Endothelial cell of umbilical vein (primary cell): ENCODE data around the gene CLDND2. TPM values are rescaled to one million over a fixed set of nuclear protein-coding genes. Genes with fewer than 3 reads are reported as not detected.

Experiments used
- BruUV-seq: library from RNA; stranded (reverse); fragments of 400-500 nt; replicated peaks from 2 replicates; lab custom pipeline; 2021; lab: Mats Ljungman, UMichigan
- CTCF ChIA-PET: fragments of 300-600, 350-600 bp; sonication (Branson Sonifier 250); formaldehyde crosslinking; loops from one replicate; lab custom pipeline; 2021; ENCODE audit warnings: antibody characterized with exemption, inconsistent platforms; lab: Charles Lee
- POLR2A ChIA-PET: fragments of 300-600, 350-600 bp; sonication (Branson Sonifier 250); formaldehyde crosslinking; loops from one replicate; lab custom pipeline; 2021; ENCODE audit warnings: antibody characterized with exemption, inconsistent platforms; lab: Charles Lee
- DNase-seq: peaks from one replicate; pipeline ENCODE4 v3.0.0-alpha.2; 2011; ENCODE audit warnings: low read depth, low spot score
- FAIRE-seq: peaks from 2 replicates; lab custom pipeline; 2011; peaks lifted over from hg19 to GRCh38; lab: Jason Lieb, UNC
- H2AFZ ChIP-seq: 2 replicates; pipeline ENCODE4 v1.6.0; 2012; ENCODE audit warnings: low read depth, low read length, control low read depth, inconsistent platforms
- H3K27ac ChIP-seq: 2 replicates; pipeline ENCODE4 v1.5.1; 2011; ENCODE audit warnings: low read depth, mild to moderate bottlenecking, control low read depth, low read length, moderate library complexity; ENCODE audit not compliant: insufficient read depth
- H3K27me3 ChIP-seq, 2 experiments: 2 replicates each; pipeline versions ENCODE4 v1.6.0 to v1.6.1; 2011; ENCODE audit warnings: low read length in 2 of 2, mixed read lengths in 1 of 2; ENCODE audit not compliant: control insufficient read depth in 2 of 2, insufficient read depth in 2 of 2
- H3K36me3 ChIP-seq, 2 experiments: 2 replicates in 1 of 2; 3 replicates in 1 of 2; pipeline ENCODE4 v1.5.1; 2011; ENCODE audit warnings: low read length in 2 of 2, mild to moderate bottlenecking in 1 of 2, moderate library complexity in 1 of 2; ENCODE audit not compliant: control insufficient read depth in 2 of 2, insufficient read depth in 2 of 2; ENCODE audit errors: extremely low read depth in 1 of 2
- H3K4me1 ChIP-seq: 3 replicates; pipeline ENCODE4 v1.5.1; 2011; ENCODE audit warnings: mild to moderate bottlenecking, low read length; ENCODE audit not compliant: control insufficient read depth, insufficient read depth; ENCODE audit errors: extremely low read depth
- H3K4me2 ChIP-seq: 2 replicates; pipeline ENCODE4 v1.6.1; 2011; ENCODE audit warnings: low read length, control low read depth, mixed read lengths; ENCODE audit not compliant: insufficient read depth
- H3K4me3 ChIP-seq, 3 experiments: fragments of 200-600 bp in 1 of 3; sonication (generic), shearing (Covaris generic) in 1 of 3; replicated peaks in 1 of 3; 2 replicates each; pipeline ENCODE4 v1.5.1; 2011 to 2016; ENCODE audit warnings: control low read depth in 3 of 3, low read length in 3 of 3, mild to moderate bottlenecking in 2 of 3, inconsistent platforms in 1 of 3, low read depth in 1 of 3, moderate library complexity in 1 of 3; ENCODE audit not compliant: insufficient read depth in 1 of 3
- H3K79me2 ChIP-seq: 2 replicates; pipeline ENCODE4 v1.6.0; 2012; ENCODE audit warnings: low read length, inconsistent platforms; ENCODE audit not compliant: control insufficient read depth, insufficient read depth
- H3K9ac ChIP-seq: replicated peaks from 2 replicates; pipeline ENCODE3; 2011; ENCODE audit warnings: low read length, control low read depth; ENCODE audit not compliant: insufficient read depth; ENCODE audit errors: extremely low read depth
- H3K9me1 ChIP-seq: replicated peaks from 3 replicates; pipeline ENCODE4 v1.6.0; 2011; ENCODE audit warnings: mild to moderate bottlenecking, low read length; ENCODE audit not compliant: control insufficient read depth, insufficient read depth; ENCODE audit errors: extremely low read depth
- H3K9me3 ChIP-seq: replicated peaks from 2 replicates; pipeline ENCODE4 v1.5.1; 2012; ENCODE audit warnings: low read length, inconsistent platforms; ENCODE audit not compliant: control insufficient read depth, insufficient read depth
- H4K20me1 ChIP-seq: replicated peaks from 2 replicates; pipeline ENCODE3; 2011; ENCODE audit warnings: mild to moderate bottlenecking, low read length; ENCODE audit not compliant: control insufficient read depth, insufficient read depth; ENCODE audit errors: extremely low read depth
- CTCF ChIP-seq, 2 donors: IDR thresholded peaks; 1 replicate in 1 of 2; 2 replicates in 1 of 2; pipeline ENCODE4 v1.5.1; 2011; ENCODE audit warnings: low read length in 2 of 2, mild to moderate bottlenecking in 2 of 2, moderate library complexity in 2 of 2, control low read depth in 1 of 2, inconsistent platforms in 1 of 2, low read depth in 1 of 2; ENCODE audit not compliant: insufficient read depth in 1 of 2; ENCODE audit errors: extremely low read depth in 1 of 2
- EZH2 ChIP-seq: IDR thresholded peaks from 2 replicates; pipeline ENCODE4 v1.6.1; 2012; ENCODE audit warnings: borderline replicate concordance, low read depth, mild to moderate bottlenecking, moderate library complexity, low read length, inconsistent platforms; ENCODE audit not compliant: severe bottlenecking
- FOS ChIP-seq: IDR thresholded peaks from 2 replicates; pipeline ENCODE4 v1.6.1; 2011; ENCODE audit warnings: mild to moderate bottlenecking, low read length, moderate library complexity, borderline replicate concordance; ENCODE audit not compliant: insufficient read depth
- GATA2 ChIP-seq: IDR thresholded peaks from 2 replicates; pipeline ENCODE4 v1.7.0; 2011; ENCODE audit warnings: low read depth, mild to moderate bottlenecking, moderate library complexity, mixed read lengths, low read length; ENCODE audit not compliant: insufficient read length, insufficient read depth
- JUN ChIP-seq: IDR thresholded peaks from 2 replicates; pipeline ENCODE4 v1.6.1; 2011; ENCODE audit warnings: borderline replicate concordance, low read depth; ENCODE audit not compliant: insufficient read length, insufficient read depth
- MAX ChIP-seq: IDR thresholded peaks from 2 replicates; pipeline ENCODE4 v1.6.1; 2011; ENCODE audit not compliant: insufficient read depth, insufficient read length
- MYC ChIP-seq: IDR thresholded peaks from one replicate; pipeline ENCODE4 v1.6.1; 2011; ENCODE audit warnings: mild to moderate bottlenecking, low read depth, low read length
- POLR2A ChIP-seq: IDR thresholded peaks from 2 replicates; pipeline ENCODE4 v1.6.1; 2012; ENCODE audit warnings: low read depth, mild to moderate bottlenecking, control low read depth, low read length
- POLR2AphosphoS5 ChIP-seq: IDR thresholded peaks from 2 replicates; pipeline ENCODE4 v1.6.1; 2012; ENCODE audit warnings: low read depth, mild to moderate bottlenecking, control low read depth, low read length, moderate library complexity; ENCODE audit not compliant: insufficient read depth
- dilution Hi-C: fragments of 300-500 bp; cut with MboI; formaldehyde crosslinking; loops from one replicate; pipeline ENCODE4 v1.15.0; 2019; ENCODE audit warnings: low sequenced_read_pairs; ENCODE audit not compliant: extremely low pct_ligation_motif_present
- intact Hi-C: fragments of 100-400 bp; cut with micrococcal nuclease; formaldehyde crosslinking; loops from one replicate; pipeline ENCODE4 v1.10.0; 2022
- polyA plus RNA-seq, 4 experiments: library from polyadenylated mRNA; depleted of rRNA in 3 of 4; stranded (reverse) in 3 of 4; unstranded in 1 of 4; fragments of >200 nt; gene quantifications; 2 replicates each; pipeline versions ENCODE4 v1.2.1 to v1.2.3, GENCODE V29; 2011 to 2012; ENCODE audit warnings: missing spikeins in 1 of 4
- total RNA-seq: library from RNA; stranded (reverse); gene quantifications from 2 replicates; pipeline ENCODE4 v1.2.3, GENCODE V29; 2021

Gene CLDND2
- total and polyA plus RNA-seq, 2 donors (not counting 3 experiments of a cell fraction or from before 2014, with no cell fraction given) = 0.97 TPM; not detected in 1

- intact Hi-C loops (no loop called here), dilution Hi-C loops (no loop called here)
- no peaks in the 10 kb centered on the region for H4K20me1 ChIP-seq
- H3K27ac ChIP-seq = no peak overlapping the region
- H3K4me3 ChIP-seq = no peak overlapping the region
- H3K9me1 ChIP-seq = no peaks in the 10 kb centered on the region
- H3K36me3 ChIP-seq = no peaks in the 10 kb centered on the region
- no TSS peak for BruUV-seq
- POLR2A ChIA-PET = no interaction called here
- H3K9me3 ChIP-seq = no peaks in the 10 kb centered on the region
- H2AFZ ChIP-seq = no peak overlapping the region
- H3K9ac ChIP-seq = no peak overlapping the region
- H3K4me2 ChIP-seq = no peak overlapping the region
- H3K4me1 ChIP-seq = no peaks in the 10 kb centered on the region
- no peaks in the 10 kb centered on the region for H3K79me2 ChIP-seq
- TF ChIP-seq MAX (no peak), EZH2 (no peak), POLR2A (no peak), MYC (no peak), FOS (no peak), GATA2 (no peak), CTCF (IDR thresholded peaks at IDR 0.05; ENCODE audit: extremely low read depth in 1 of 2, insufficient read depth in 1 of 2, low read depth in 1 of 2, low read length in 2 of 2) (no peak), POLR2AphosphoS5 (no peak), JUN (no peak)
- DNase-seq = no peak
- no peak for FAIRE-seq
- CTCF ChIA-PET = interaction anchor here (0.9 to 3.1 kb wide), 4 partner anchors 10 to 243 kb away, joined by 3 to 10 read pairs (median 4); partner anchors contain the start of gene NKG7
- no peaks in the 10 kb centered on the region for H3K27me3 ChIP-seq
Observed at GRCh38 chr19:51417810-51418157, 49.0 kb upstream of the CLDND2 start.
